Esophagus muscularis mucosa (tissue), 4 donors: ENCODE results near the gene ERCC6L2. TPM values are rescaled to one million over a fixed set of nuclear protein-coding genes. Genes with fewer than 3 reads are reported as not detected.

Experiments used
- DNase-seq: peaks from one replicate; pipeline ENCODE4 v3.0.0-alpha.2; 2017; ENCODE audit errors: extremely low spot score
- H3K27ac ChIP-seq, 4 donors: fragments of 200-600 bp; sonication (generic); replicated peaks in 1 of 4; 1 replicate in 3 of 4; 2 replicates in 1 of 4; pipeline ENCODE4 v1.5.1; 2016 to 2019; ENCODE audit warnings: mild to moderate bottlenecking in 1 of 4
- H3K27me3 ChIP-seq, 4 donors: fragments of 200-600 bp; sonication (generic); one replicate each; pipeline versions ENCODE4 v1.5.1 to v1.6.0; 2016 to 2019
- H3K36me3 ChIP-seq, 4 donors: fragments of 200-600 bp; sonication (generic); one replicate each; pipeline ENCODE4 v1.5.1; 2016 to 2019
- H3K4me1 ChIP-seq, 4 donors: fragments of 200-600 bp; sonication (generic); one replicate each; pipeline ENCODE4 v1.5.1; 2016 to 2019
- H3K4me3 ChIP-seq, 4 donors: fragments of 200-600 bp; sonication (generic); 1 replicate in 2 of 4; 2 replicates in 2 of 4; pipeline ENCODE4 v1.5.1; 2016 to 2019; ENCODE audit warnings: mild to moderate bottlenecking in 4 of 4, moderate library complexity in 1 of 4
- H3K9me3 ChIP-seq, 4 donors: fragments of 200-600 bp; sonication (generic); 1 replicate in 3 of 4; 2 replicates in 1 of 4; pipeline ENCODE4 v1.5.1; 2016 to 2019
- EP300 ChIP-seq: sonication (generic); formaldehyde crosslinking; IDR thresholded peaks from one replicate; pipeline ENCODE4 v1.6.1; 2017; ENCODE audit warnings: antibody characterized with exemption
- POLR2A ChIP-seq: fragments of 450-650 bp; IDR thresholded peaks from one replicate; pipeline ENCODE4 v1.6.1; 2017; ENCODE audit warnings: antibody characterized with exemption, moderate library complexity, mild to moderate bottlenecking, low read depth
- POLR2AphosphoS5 ChIP-seq, 2 donors: sonication (generic); formaldehyde crosslinking; IDR thresholded peaks; one replicate each; pipeline ENCODE4 v1.6.1; 2017; ENCODE audit warnings: antibody characterized with exemption in 2 of 2
- WGBS: methylation state at CpG from one replicate; pipeline ENCODE4 v1.1.5; 2018; 5-methylcytosine and 5-hydroxymethylcytosine counted together
- intact Hi-C: fragments of 100-400 bp; cut with DNase I; formaldehyde crosslinking; loops from one replicate; pipeline ENCODE4 v1.15.1; 2023
- total RNA-seq, 4 donors: library from RNA; depleted of rRNA; stranded (reverse); fragments of >200 nt; gene quantifications; one replicate each; pipeline versions ENCODE4 v1.1.0 to v1.2.1, GENCODE V29; 2016
- TF ChIP-seq, protein P1 (sequence below), 3 experiments: fragments of 200-600 bp in 2 of 3; fragments of 450-650 bp in 1 of 3; sonication (generic) in 2 of 3; IDR thresholded peaks; one replicate each; pipeline ENCODE4 v1.5.1; 2017 to 2019; ENCODE audit warnings: antibody characterized with exemption in 3 of 3, mild to moderate bottlenecking in 2 of 3, moderate library complexity in 1 of 3

The ERCC6L2 gene
- total RNA-seq, 4 donors from 2014 or later: 78.1 to 96.4 (median 86.5) TPM

DNA sequence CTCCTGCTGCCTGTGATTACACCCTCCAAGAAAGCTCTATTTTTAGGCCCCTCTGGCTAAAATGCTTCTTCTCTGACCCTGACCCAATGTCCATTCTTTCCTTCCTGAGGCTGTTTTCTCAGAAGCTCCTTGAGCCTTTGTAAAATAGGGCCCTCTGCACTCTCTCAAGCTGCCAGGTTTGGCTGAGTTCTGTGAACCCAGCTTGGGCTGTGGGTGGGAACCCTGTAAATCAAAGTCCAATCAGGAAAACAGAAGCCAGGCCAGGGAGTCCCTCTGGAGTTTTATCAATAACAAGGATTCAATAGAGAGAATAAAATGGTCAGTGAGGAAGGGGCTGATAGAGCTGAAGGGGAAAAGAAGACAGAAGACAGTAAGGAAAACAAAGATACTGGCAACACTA, 43.7 kb upstream of the ERCC6L2 start:
- intact Hi-C loops: no loop called here
- no peak for DNase-seq
- H3K27ac ChIP-seq: no peak overlapping the region

GRCh38 chr9:95833546-95834178, 41.8 kb upstream of the ERCC6L2 start:
- intact Hi-C loops: no loop called here
- Histone ChIP-seq H3K4me3 (no peak overlapping the region), H3K36me3 (no peaks in the 10 kb centered on the region), H3K27me3 (no peaks in the 10 kb centered on the region), H3K4me1 (peaks cover 0 to 14% (median 6%) of the 10 kb centered on the region in 4 donors), H3K27ac (peak overlapping the region in 2 of 4 donors; percentile 3 to 15), H3K9me3 (no peaks in the 10 kb centered on the region)
- TF ChIP-seq EP300 (no peak), POLR2A (no peak), POLR2AphosphoS5 (IDR thresholded peaks at IDR 0.05) (no peak)
- TF ChIP-seq, protein P1, sequence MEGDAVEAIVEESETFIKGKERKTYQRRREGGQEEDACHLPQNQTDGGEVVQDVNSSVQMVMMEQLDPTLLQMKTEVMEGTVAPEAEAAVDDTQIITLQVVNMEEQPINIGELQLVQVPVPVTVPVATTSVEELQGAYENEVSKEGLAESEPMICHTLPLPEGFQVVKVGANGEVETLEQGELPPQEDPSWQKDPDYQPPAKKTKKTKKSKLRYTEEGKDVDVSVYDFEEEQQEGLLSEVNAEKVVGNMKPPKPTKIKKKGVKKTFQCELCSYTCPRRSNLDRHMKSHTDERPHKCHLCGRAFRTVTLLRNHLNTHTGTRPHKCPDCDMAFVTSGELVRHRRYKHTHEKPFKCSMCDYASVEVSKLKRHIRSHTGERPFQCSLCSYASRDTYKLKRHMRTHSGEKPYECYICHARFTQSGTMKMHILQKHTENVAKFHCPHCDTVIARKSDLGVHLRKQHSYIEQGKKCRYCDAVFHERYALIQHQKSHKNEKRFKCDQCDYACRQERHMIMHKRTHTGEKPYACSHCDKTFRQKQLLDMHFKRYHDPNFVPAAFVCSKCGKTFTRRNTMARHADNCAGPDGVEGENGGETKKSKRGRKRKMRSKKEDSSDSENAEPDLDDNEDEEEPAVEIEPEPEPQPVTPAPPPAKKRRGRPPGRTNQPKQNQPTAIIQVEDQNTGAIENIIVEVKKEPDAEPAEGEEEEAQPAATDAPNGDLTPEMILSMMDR (IDR thresholded peaks at IDR 0.05): no peak
- DNase-seq: no peak
- 54% methylated on average over 6 of the region's 6 CpGs for WGBS

More for the DNA sequence above, 43.7 kb upstream of the ERCC6L2 start:
- Histone ChIP-seq H3K4me1 (peaks cover 0 to 14% (median 6%) of the 10 kb centered on the region in 4 donors), H3K4me3 (no peak overlapping the region), H3K27me3 (no peaks in the 10 kb centered on the region), H3K9me3 (no peaks in the 10 kb centered on the region), H3K36me3 (no peaks in the 10 kb centered on the region)
- TF ChIP-seq EP300 (no peak), POLR2A (no peak), POLR2AphosphoS5 (IDR thresholded peaks at IDR 0.05) (no peak)
- TF ChIP-seq, protein P1 (IDR thresholded peaks at IDR 0.05): no peak

DNA sequence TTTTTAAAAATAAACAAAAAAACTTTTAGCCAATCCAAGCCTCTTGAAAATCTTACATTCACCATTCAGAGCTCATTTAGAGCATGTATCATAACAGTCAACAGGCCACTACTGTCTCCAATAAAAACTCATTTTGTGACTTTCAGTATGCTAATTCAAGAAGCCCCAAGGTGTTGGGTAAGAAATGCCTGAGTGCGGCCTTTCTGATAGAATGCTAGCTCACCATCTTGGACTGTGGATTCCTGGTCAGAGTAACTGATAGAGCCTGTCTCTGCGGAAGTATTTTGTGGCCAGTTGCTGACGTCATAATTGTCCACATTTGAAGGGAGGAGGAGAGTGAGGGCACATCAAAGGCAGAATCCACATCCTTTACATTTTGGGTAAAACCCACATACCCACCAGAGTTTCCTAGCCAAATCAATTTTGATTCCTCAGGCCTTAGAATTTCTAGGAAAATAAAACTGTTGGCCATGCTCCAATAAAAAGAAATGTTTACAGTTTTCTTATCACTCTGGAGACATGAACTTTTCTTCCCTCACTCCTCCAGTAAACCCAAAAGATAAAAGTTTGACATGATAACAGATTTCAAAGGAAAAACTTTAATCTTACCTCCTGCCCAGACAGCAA, 41.1 kb upstream of the ERCC6L2 start:
- WGBS: 89% methylated on average over 3 of the region's 3 CpGs
- intact Hi-C loops: no loop called here
- no peaks in the 10 kb centered on the region for H3K27me3 ChIP-seq
- H3K27ac ChIP-seq: no peak overlapping the region
- H3K4me1 ChIP-seq: peaks cover 0 to 14% (median 8%) of the 10 kb centered on the region in 4 donors
- DNase-seq: no peak
- H3K4me3 ChIP-seq: no peak overlapping the region
- H3K9me3 ChIP-seq: no peaks in the 10 kb centered on the region
- H3K36me3 ChIP-seq: no peaks in the 10 kb centered on the region
- TF ChIP-seq POLR2AphosphoS5 (IDR thresholded peaks at IDR 0.05) (no peak), EP300 (no peak), POLR2A (no peak)
- TF ChIP-seq, protein P1 (IDR thresholded peaks at IDR 0.05): no peak

DNA sequence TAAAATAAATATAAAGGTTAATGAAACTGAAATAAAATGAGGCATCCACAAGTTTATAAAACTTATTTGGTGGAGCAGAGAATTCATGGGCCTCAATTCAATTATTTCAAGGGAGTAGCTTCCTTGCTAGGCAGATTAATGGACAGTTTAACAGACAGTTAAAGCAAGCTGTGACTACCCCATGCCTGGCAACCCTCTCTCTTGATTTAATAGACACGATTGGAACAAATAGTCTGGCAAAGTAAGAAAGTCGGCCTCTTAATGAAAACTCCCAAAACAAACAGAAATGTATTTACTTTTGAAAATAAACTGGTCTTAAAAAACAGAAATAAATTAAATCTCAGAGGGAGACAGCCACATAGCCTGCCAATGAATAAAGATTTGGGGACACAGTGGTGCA, 40.1 kb upstream of the ERCC6L2 start:
- H3K4me3 ChIP-seq: no peak overlapping the region
- peaks cover 0 to 24% (median 15%) of the 10 kb centered on the region in 4 donors for H3K4me1 ChIP-seq
- intact Hi-C loops: no loop called here
- no peaks in the 10 kb centered on the region for H3K36me3 ChIP-seq
- WGBS: 74% methylated on average over 2 of the region's 2 CpGs
- no peaks in the 10 kb centered on the region for H3K27me3 ChIP-seq
- no peak overlapping the region for H3K27ac ChIP-seq
- TF ChIP-seq POLR2A (no peak), POLR2AphosphoS5 (IDR thresholded peaks at IDR 0.05) (no peak), EP300 (no peak)
- TF ChIP-seq, protein P1 (IDR thresholded peaks at IDR 0.05): no peak
- DNase-seq: no peak
- no peaks in the 10 kb centered on the region for H3K9me3 ChIP-seq
